Measurements from ENCODE around the gene MICAL2.

Gene MICAL2

DNA sequence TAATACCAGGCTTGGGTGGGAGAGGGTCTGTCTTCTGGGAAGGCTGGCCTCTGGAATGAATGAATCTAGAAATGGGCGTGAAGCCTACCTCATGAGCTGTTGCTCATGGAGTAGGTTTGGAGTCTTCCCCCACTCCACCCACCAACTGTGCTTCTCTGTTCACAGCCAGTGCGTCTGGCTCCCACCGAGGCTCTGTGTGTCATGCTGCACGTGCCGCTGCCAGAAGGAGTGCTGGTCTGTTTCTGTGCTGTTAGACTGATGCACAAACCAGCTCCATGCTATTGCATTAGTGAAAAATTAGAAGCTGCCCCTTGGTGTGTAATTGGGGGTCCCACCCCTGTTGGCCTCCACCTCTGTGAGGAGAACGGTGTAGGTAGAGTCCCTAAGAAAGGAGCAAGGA lies 134.7 kb downstream of the MICAL2 start:
- Histone ChIP-seq H3K9me3 (no peaks in the 10 kb centered on the region), H3K27me3 (no peaks in the 10 kb centered on the region), H3K4me3 (ENCODE audit: low read depth, low read length) (no peak overlapping the region), H3K4me1 (peaks cover 38% of the 10 kb centered on the region), H3K36me3 (no peaks in the 10 kb centered on the region)
- no peak for TF ChIP-seq CTCF (IDR thresholded peaks at IDR 0.05; ENCODE audit: low read depth, low read length)
- DNase-seq = peak; percentile 30

GRCh38 chr11:12245549-12246016 lies 135.2 kb downstream of the MICAL2 start:
- no peak for DNase-seq
- Histone ChIP-seq H3K36me3 (no peaks in the 10 kb centered on the region), H3K4me3 (ENCODE audit: low read depth, low read length) (no peak overlapping the region), H3K4me1 (peaks cover 38% of the 10 kb centered on the region), H3K27me3 (no peaks in the 10 kb centered on the region), H3K9me3 (no peaks in the 10 kb centered on the region)
- no peak for TF ChIP-seq CTCF (IDR thresholded peaks at IDR 0.05; ENCODE audit: low read depth, low read length)

DNA sequence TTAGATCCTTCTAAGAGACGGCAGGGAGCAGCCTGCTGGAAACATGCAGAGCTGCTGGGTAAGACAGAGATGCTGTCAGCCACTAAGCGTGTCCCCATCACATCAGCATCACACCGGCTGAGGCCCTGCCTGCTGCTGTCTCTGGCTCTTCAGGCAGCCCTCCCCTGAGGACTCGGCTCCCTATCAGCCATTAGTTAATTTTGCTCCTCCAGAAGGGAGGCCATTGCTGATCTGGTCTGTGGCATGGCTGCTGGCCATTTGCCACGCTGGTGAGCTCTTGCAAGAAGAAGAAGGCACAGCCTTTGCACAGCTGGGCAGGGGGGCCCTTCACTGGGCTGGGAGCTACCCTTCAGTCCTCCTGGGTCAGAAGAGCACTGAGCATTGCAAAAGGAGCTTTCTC lies 135.8 kb downstream of the MICAL2 start:
- Histone ChIP-seq H3K36me3 (no peaks in the 10 kb centered on the region), H3K4me1 (peaks cover 38% of the 10 kb centered on the region), H3K27me3 (no peaks in the 10 kb centered on the region), H3K9me3 (no peaks in the 10 kb centered on the region), H3K4me3 (ENCODE audit: low read depth, low read length) (no peak overlapping the region)
- TF ChIP-seq CTCF (IDR thresholded peaks at IDR 0.05; ENCODE audit: low read depth, low read length) = no peak
- peak; percentile 66 for DNase-seq

GRCh38 chr11:12246989-12247388 lies 136.6 kb downstream of the MICAL2 start:
- TF ChIP-seq CTCF (IDR thresholded peaks at IDR 0.05; ENCODE audit: low read depth, low read length) = no peak
- H3K36me3 ChIP-seq = no peaks in the 10 kb centered on the region
- no peaks in the 10 kb centered on the region for H3K27me3 ChIP-seq
- H3K9me3 ChIP-seq = no peaks in the 10 kb centered on the region
- DNase-seq = no peak
- H3K4me3 ChIP-seq (ENCODE audit: low read depth, low read length) = no peak overlapping the region
- H3K4me1 ChIP-seq = peaks cover 38% of the 10 kb centered on the region

GRCh38 chr11:12247543-12248254 lies 137.3 kb downstream of the MICAL2 start:
- peaks cover 38% of the 10 kb centered on the region for H3K4me1 ChIP-seq
- no peak for TF ChIP-seq CTCF (IDR thresholded peaks at IDR 0.05; ENCODE audit: low read depth, low read length)
- H3K36me3 ChIP-seq = no peaks in the 10 kb centered on the region
- no peak overlapping the region for H3K4me3 ChIP-seq (ENCODE audit: low read depth, low read length)
- H3K9me3 ChIP-seq = no peaks in the 10 kb centered on the region
- H3K27me3 ChIP-seq = no peaks in the 10 kb centered on the region
- no peak for DNase-seq

DNA sequence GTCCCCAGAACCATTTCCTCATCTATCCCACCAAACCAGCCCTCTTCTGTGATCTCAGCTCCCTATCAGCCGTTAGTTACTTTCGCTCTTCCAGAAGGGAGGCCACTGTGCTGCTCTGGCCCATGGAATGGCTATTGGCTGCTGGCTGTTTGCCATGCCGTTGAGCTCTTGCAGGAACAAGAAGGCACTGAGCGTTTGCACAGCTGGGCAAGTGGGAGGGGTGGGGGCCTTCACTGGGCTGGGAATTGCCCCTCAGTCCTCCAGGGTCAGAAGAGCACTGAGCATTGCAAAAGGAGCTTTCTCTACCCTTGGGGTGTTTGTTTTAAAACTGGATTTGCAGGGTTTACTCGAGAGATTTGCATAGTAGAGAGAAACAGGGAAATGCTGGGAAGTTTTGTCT lies 137.9 kb downstream of the MICAL2 start:
- H3K27me3 ChIP-seq = no peaks in the 10 kb centered on the region
- peaks cover 38% of the 10 kb centered on the region for H3K4me1 ChIP-seq
- H3K36me3 ChIP-seq = no peaks in the 10 kb centered on the region
- H3K9me3 ChIP-seq = no peaks in the 10 kb centered on the region
- no peak overlapping the region for H3K4me3 ChIP-seq (ENCODE audit: low read depth, low read length)
- peak; percentile 70 for DNase-seq
- TF ChIP-seq CTCF (IDR thresholded peaks at IDR 0.05; ENCODE audit: low read depth, low read length) = no peak
